WI38 (cell line): ENCODE data around the gene ANKHD1.
"Not testable (repeated sequence)": the region's sequence is repeated elsewhere in the genome, so short reads cannot be mapped to it uniquely, and the experiment has no call there.

Source experiments
- H3K4me3 ChIP-seq: 2 replicates; pipeline ENCODE4 v1.5.1; 2011; ENCODE audit warnings: low read depth, mild to moderate bottlenecking, control low read depth, low read length
- TF ChIP-seq, protein P1 (sequence below): IDR thresholded peaks from 2 replicates; pipeline ENCODE4 v1.5.1; 2012; ENCODE audit warnings: low read depth, mild to moderate bottlenecking, control low read depth, low read length

ANKHD1 gene

DNA sequence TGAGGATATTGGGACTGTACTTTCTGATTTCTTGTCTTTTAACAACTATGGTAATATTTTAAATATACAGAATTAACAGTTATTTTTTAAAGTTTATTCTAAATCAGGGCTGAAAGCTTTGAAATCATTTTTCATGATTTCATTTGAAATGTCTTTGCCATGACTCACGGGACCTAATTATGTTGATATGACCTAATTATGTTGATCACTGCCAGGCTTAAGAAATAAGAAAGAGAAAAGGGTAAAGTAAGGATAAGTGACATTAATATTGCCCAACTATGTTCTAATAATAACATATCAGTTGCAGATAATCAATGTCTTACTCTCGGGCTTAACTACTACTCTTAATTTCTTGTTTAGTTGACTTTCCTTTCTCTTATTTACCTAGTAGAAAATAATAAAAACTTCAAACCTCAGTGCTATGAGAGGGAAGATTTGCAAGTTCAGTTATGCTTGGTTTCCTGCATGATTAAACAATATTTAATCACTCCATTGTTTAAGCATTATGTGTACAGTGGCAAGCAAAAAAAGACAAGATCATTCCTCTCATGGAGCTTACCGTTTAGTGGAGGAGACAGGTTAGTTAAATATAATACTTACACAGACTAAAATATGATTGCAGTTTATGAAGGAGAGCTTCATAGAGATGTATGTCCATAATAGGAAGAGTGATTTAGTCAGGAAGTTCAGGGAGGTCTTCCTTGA lies 78.8 kb downstream of the ANKHD1 start:
- TF ChIP-seq, protein P1, sequence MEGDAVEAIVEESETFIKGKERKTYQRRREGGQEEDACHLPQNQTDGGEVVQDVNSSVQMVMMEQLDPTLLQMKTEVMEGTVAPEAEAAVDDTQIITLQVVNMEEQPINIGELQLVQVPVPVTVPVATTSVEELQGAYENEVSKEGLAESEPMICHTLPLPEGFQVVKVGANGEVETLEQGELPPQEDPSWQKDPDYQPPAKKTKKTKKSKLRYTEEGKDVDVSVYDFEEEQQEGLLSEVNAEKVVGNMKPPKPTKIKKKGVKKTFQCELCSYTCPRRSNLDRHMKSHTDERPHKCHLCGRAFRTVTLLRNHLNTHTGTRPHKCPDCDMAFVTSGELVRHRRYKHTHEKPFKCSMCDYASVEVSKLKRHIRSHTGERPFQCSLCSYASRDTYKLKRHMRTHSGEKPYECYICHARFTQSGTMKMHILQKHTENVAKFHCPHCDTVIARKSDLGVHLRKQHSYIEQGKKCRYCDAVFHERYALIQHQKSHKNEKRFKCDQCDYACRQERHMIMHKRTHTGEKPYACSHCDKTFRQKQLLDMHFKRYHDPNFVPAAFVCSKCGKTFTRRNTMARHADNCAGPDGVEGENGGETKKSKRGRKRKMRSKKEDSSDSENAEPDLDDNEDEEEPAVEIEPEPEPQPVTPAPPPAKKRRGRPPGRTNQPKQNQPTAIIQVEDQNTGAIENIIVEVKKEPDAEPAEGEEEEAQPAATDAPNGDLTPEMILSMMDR = no peak

DNA sequence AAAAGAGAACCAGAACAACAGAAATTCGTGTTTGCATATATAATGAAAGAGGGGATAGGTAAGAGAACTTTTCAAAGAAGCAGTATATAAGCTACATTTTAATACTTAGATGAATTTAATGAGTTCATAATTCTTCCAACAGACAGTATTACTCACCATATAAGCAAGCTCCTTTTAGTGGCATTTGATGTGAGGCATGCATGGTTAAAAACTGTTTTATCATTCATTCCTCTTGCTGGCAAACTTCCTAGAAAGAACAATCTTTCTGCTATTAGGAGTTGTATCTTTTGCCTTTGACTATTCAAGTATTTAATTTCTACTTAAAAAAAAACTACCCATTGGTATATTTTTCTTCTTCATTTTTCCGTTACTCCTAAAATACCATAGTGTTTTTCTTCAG lies 80.1 kb downstream of the ANKHD1 start:
- H3K4me3 ChIP-seq = no peak overlapping the region
- TF ChIP-seq, protein P1 = no peak

More for the DNA sequence above, 78.8 kb downstream of the ANKHD1 start:
- H3K4me3 ChIP-seq = no peak overlapping the region

- TF ChIP-seq, protein P1 = no peak
- H3K4me3 ChIP-seq = no peak overlapping the region
Observed at GRCh38 chr5:140483055-140483454, 81.4 kb downstream of the ANKHD1 start.

- not testable (repeated sequence) for H3K4me3 ChIP-seq
Observed at GRCh38 chr5:140488141-140488540, 86.5 kb downstream of the ANKHD1 start.

- H3K4me3 ChIP-seq = no peak overlapping the region
- TF ChIP-seq, protein P1 = no peak
Observed at GRCh38 chr5:140488914-140489313, 87.3 kb downstream of the ANKHD1 start.

GRCh38 chr5:140497897-140498296 lies 96.3 kb downstream of the ANKHD1 start:
- no peak overlapping the region for H3K4me3 ChIP-seq
- TF ChIP-seq, protein P1 = no peak

DNA sequence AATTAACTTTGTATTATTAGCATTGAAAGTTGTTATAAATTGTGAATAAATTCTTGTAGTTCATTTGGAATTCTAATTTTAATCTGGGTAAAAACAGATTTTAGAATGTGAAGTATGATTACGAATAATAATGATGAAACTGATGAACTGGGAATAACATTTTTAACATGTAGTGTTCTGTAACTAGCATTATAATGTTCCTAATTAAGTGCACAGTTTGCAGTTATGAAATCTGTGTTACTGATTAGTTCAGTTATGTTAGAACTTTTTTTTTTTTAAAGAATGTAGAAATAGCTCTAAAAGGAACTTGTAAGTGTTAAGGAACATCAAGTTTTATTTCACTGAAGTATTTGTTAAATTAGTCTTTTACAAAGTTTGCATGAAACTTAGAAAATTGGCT lies 97.0 kb downstream of the ANKHD1 start:
- TF ChIP-seq, protein P1 = no peak

GRCh38 chr5:140502834-140503233 lies 101.2 kb downstream of the ANKHD1 start:
- TF ChIP-seq, protein P1 = no peak
- H3K4me3 ChIP-seq = no peak overlapping the region

More for the DNA sequence above, 97.0 kb downstream of the ANKHD1 start:
- H3K4me3 ChIP-seq = no peak overlapping the region
